Dermis lymphatic vessel endothelial cell (primary cell): ENCODE results near the gene RPS6KA2. TPM values are rescaled to one million over a fixed set of nuclear protein-coding genes. Genes with fewer than 3 reads are reported as not detected.

Experiments
- total RNA-seq: library from RNA; depleted of rRNA; stranded (reverse); fragments of >200 nt; gene quantifications from 2 replicates; pipeline ENCODE4 v1.2.1, GENCODE V29; 2014

The RPS6KA2 gene
- 242 and 244 TPM in 2 replicates for total RNA-seq

DNA sequence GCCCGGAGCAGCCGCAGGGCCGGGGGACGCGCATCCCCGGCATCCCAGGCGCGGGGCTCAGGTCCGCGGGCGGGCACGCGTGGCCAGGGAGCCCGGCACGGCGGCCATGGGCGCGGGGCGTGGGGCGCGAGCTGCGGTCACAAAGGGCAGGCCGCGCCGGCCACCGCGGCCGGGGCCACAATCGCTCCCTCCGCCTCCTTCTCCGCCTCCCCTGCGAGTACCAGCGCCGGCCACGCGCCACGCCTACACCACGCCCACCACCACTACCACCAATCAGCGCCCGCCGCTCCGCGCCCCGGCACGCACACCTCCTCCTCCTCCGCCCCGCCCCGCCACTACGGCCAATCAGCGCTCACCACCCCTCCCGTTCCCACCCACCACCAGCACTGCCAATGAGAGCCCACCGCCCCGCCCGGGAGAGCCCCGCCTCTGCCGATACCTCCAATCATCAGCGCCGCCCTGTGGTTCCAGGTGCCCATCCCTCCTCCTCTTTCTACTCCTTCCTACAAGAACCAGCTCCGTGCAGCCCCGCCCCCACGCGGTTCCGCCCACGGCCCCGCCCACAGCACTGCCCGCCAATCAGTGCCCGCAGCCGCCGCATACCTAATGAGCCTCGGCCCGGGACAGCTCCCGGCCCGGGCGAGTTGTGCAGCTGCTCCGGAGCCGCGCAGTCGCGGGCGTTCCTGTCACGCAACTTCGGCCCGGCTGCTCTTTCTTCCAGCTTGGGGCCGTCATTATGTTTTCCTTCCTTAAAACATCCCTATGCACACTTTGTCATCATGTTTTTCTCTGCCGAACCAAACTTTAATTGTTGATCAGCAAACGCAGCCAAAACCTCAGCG lies at the start of gene RPS6KA2:
Gene RPS6KA2, minus strand, starts transcription at position 219 of the 842 bp plus-strand sequence. CDS start 232 bp downstream, outside the sequence.

DNA sequence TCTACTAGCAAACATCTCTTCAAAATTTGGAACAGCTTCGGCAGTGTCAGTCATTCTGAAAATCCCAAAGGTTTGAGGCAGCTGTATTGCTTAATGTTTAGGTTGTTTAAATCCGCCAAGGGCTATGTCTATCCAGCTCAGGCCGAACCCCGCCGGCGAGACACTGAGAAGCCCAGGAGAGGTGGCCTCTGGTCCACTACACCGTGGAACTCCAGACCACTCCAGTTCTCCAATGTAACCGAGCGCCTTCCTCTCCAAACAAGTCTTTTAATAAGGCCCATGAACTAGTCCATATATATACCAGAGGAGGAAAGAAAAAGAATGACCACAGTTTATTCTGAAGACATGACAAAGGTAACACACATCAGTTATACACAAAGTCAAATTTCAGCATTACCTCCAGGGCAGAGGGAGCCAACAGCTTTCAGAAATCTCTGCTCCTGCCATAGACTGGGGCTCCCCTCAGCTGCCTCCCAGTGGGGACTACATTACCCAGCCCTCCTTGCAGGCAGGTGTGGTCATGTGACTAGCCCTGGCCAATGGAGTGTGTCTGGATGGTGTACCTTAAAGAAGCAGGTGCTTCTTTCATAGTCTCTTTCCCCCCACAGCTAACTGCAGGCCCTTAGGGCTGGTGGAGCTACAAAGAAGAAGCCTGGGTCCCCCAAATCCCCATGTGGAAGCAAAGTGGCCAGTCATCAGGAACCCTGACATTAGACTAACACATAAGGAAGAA lies 40.5 kb downstream of the RPS6KA2 start, which contains the start of gene RAMACL:
Gene RAMACL, minus strand, starts transcription at position 255 of the 733 bp plus-strand sequence. Its CDS starts 201 bp downstream, at position 54.

DNA sequence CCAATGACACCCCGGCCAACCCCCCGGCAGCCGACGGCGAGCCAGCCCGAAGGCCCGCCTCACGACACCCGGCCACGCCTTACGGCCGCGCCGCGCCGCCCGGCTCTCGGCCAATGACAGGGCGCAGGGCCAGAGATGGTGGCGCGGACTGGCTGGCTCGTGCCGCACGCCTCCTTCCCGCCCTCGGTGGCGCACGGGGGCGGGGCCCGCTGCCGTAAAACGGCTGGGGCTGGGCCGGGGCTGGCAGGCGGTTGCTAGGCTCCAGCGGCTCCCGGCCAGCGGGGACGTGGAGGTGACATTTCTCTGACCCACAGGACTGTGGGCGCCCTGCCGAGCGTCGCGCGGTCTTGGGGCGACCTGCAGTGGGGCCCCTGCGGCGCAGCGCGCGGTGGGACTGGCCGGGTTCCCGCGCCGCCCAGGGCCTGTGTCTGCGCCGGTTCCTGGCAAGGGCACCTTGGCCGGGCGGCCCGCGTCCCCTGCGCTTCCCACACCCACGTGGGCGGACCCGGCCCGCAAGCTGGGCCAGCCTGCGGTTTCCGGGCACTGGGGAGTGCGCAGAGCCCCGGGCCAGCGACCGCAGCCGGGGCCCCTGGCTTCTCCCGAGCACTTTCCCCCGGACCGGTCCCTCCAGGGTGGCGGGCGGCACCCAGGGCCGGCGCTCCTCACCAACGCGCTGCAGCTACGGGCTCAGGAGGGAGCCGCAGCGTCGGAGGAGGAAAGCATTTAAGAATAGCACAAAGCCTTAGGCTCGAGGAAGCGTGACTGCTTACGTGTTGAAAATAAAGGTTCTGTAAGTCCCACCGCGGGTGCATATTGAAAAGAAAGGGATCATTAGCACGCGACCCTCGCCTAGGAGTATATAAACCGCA lies 243.9 kb downstream of the RPS6KA2 start, which contains the start of gene MPC1:
Gene MPC1, minus strand, starts transcription at position 8 of the 869 bp plus-strand sequence. CDS start 64 bp downstream, outside the sequence.

Other genes with a start within 250 kb of the RPS6KA2 start
- 19.1 and 27.2 TPM in 2 replicates for gene MPC1, start 244.3 kb downstream of the RPS6KA2 start, total RNA-seq
- gene RAMACL, start 40.6 kb downstream of the RPS6KA2 start, total RNA-seq = 2.3 and 3.6 TPM in 2 replicates